ENCODE results near the gene SEMA4A.
"Not testable (repeated sequence)": the region's sequence is repeated elsewhere in the genome, so short reads cannot be mapped to it uniquely, and the experiment has no call there.

The SEMA4A gene

GRCh38 chr1:156153362-156153761, at the start of gene SEMA4A:
Gene SEMA4A, plus strand, starts transcription at chr1:156153585. Its CDS starts 994 bp downstream, at chr1:156154579.
- DNase-seq, result no peak

GRCh38 chr1:156104065-156104810, 49.1 kb upstream of the SEMA4A start:
- peak; percentile 51 for DNase-seq

- DNase-seq, result no peak
These were observed 48.2 kb upstream of the SEMA4A start for GRCh38 chr1:156104861-156105832.

GRCh38 chr1:156106624-156107488, 46.5 kb upstream of the SEMA4A start:
- no peak for DNase-seq

GRCh38 chr1:156108057-156108456, 45.3 kb upstream of the SEMA4A start:
- no peak for DNase-seq

GRCh38 chr1:156108664-156109241, 44.6 kb upstream of the SEMA4A start:
- DNase-seq, result no peak

GRCh38 chr1:156110252-156110651, 43.1 kb upstream of the SEMA4A start:
- DNase-seq, result no peak

GRCh38 chr1:156111355-156111962, 41.9 kb upstream of the SEMA4A start:
- DNase-seq, result no peak

GRCh38 chr1:156112276-156113137, 40.9 kb upstream of the SEMA4A start:
- DNase-seq, result no peak

- no peak for DNase-seq
These were observed 40.0 kb upstream of the SEMA4A start for GRCh38 chr1:156113282-156113950.

- peak; percentile 86 for DNase-seq
These were observed 39.1 kb upstream of the SEMA4A start, which contains the start of gene LMNA for GRCh38 chr1:156114101-156114918. Gene LMNA, plus strand, starts transcription at chr1:156114711. Its CDS starts 208 bp downstream, at chr1:156114919.

GRCh38 chr1:156114919-156115513, 38.4 kb upstream of the SEMA4A start:
- DNase-seq, result no peak

GRCh38 chr1:156115514-156116374, 37.6 kb upstream of the SEMA4A start:
- DNase-seq, result no peak

GRCh38 chr1:156116731-156117130, 36.7 kb upstream of the SEMA4A start:
- DNase-seq, result not testable (repeated sequence)

- no peak for DNase-seq
These were observed 35.8 kb upstream of the SEMA4A start for GRCh38 chr1:156117414-156118176.

- DNase-seq, result no peak
These were observed 35.1 kb upstream of the SEMA4A start for GRCh38 chr1:156118177-156118868.
